Upper lobe of left lung (tissue), 6 donors: Measurements from ENCODE around the gene ATP10B. TPM values are rescaled to one million over a fixed set of nuclear protein-coding genes. Genes with fewer than 3 reads are reported as not detected.
A peak's percentile ranks its signal among the peaks of the same experiment; 100 is the strongest.
"Not testable (repeated sequence)": the region's sequence is repeated elsewhere in the genome, so short reads cannot be mapped to it uniquely, and the experiment has no call there.

ENCODE experiments used
- ATAC-seq, 2 donors: fragments of 200-7000 bp; cut with Tn5 transposase; one replicate each; pipeline ENCODE4 v1.9.1; 2022; ENCODE audit warnings: mild to moderate bottlenecking in 2 of 2, moderate library complexity in 2 of 2; ENCODE audit not compliant: low FRiP score in 2 of 2
- DNase-seq, 2 donors: peaks; one replicate each; pipeline ENCODE4 v3.0.0-alpha.2; 2019 to 2020
- H3K27ac ChIP-seq, 4 donors: fragments of 200-600 bp; sonication (generic); one replicate each; pipeline ENCODE4 v1.5.1; 2016 to 2019
- H3K27me3 ChIP-seq, 4 donors: fragments of 200-600 bp; sonication (generic); one replicate each; pipeline ENCODE4 v1.5.1; 2017 to 2019
- H3K36me3 ChIP-seq, 4 donors: fragments of 200-600 bp; sonication (generic); one replicate each; pipeline ENCODE4 v1.5.1; 2016 to 2019
- H3K4me1 ChIP-seq, 4 donors: fragments of 200-600 bp; sonication (generic); one replicate each; pipeline ENCODE4 v1.5.1; 2018 to 2019
- H3K4me3 ChIP-seq, 4 donors: fragments of 200-600 bp; sonication (generic); one replicate each; pipeline ENCODE4 v1.5.1; 2017 to 2019; ENCODE audit warnings: mild to moderate bottlenecking in 2 of 4, moderate library complexity in 1 of 4
- H3K9me3 ChIP-seq, 4 donors: fragments of 200-600 bp; sonication (generic); one replicate each; pipeline ENCODE4 v1.5.1; 2018 to 2019
- CTCF ChIP-seq, 6 experiments: fragments of 450-650 bp in 4 of 6; fragments of 200-600 bp in 2 of 6; sonication (generic) in 2 of 6; IDR thresholded peaks; one replicate each; pipeline ENCODE4 v1.5.1; 2016 to 2019; ENCODE audit warnings: antibody characterized with exemption in 6 of 6
- EP300 ChIP-seq, 4 donors: sonication (generic); formaldehyde crosslinking; IDR thresholded peaks; one replicate each; pipeline ENCODE4 v1.5.1; 2017; ENCODE audit warnings: antibody characterized with exemption in 4 of 4, control low read depth in 2 of 4
- POLR2A ChIP-seq, 4 donors: fragments of 450-650 bp; IDR thresholded peaks; one replicate each; pipeline ENCODE4 v1.5.1; 2016 to 2017; ENCODE audit warnings: antibody characterized with exemption in 4 of 4, mild to moderate bottlenecking in 2 of 4
- POLR2AphosphoS5 ChIP-seq, 2 donors: sonication (generic); formaldehyde crosslinking; IDR thresholded peaks; one replicate each; pipeline ENCODE4 v1.5.1; 2017; ENCODE audit warnings: antibody characterized with exemption in 2 of 2
- WGBS, 2 donors: methylation state at CpG; one replicate each; pipeline ENCODE4 v1.1.5; 2017 to 2018; 5-methylcytosine and 5-hydroxymethylcytosine counted together
- total RNA-seq, 6 donors: library from RNA; depleted of rRNA in 4 of 6; stranded (reverse); fragments of >200 nt in 4 of 6; gene quantifications; one replicate each; pipeline versions ENCODE4 v1.1.0 to v1.2.1, GENCODE V29; 2016 to 2021
- donor health status: DM: no; HTN: no; CAD: no; lungs with moderate emphysema.
- donor health status: DM: no; HTN: yes; CAD: no; lungs with severe emphysema.

ATP10B gene
- under 1 TPM in 5 of 6 donors, not detected in 1; under 0.01 to 0.30 (median 0.09) TPM for total RNA-seq

- no peaks in the 10 kb centered on the region for H3K36me3 ChIP-seq
- no peaks in the 10 kb centered on the region for H3K4me1 ChIP-seq
- ATAC-seq (no peak), DNase-seq (no peak)
- no peak for TF ChIP-seq POLR2A (IDR thresholded peaks at IDR 0.05)
- TF ChIP-seq POLR2AphosphoS5 (IDR thresholded peaks at IDR 0.05): no peak
- H3K27me3 ChIP-seq: no peaks in the 10 kb centered on the region
- H3K9me3 ChIP-seq: no peaks in the 10 kb centered on the region
- H3K4me3 ChIP-seq: no peak within 1 kb of the TSS
- WGBS, 2 donors: 63 to 90% methylated on average over 4 of the region's 4 CpGs
- no peak within 1 kb of the TSS for H3K27ac ChIP-seq
These were observed at the start of gene ATP10B for GRCh38 chr5:160852049-160852448. ATP10B (minus strand) TSS chr5:160852211; CDS start chr5:160688074, 164,137 bp downstream.

GRCh38 chr5:160901656-160902055 lies 49.6 kb upstream of the ATP10B start:
- DNase-seq (no peak), ATAC-seq (no peak)
- WGBS, 2 donors: 66 to 67% methylated on average over 1 of the region's 1 CpG
- no peak overlapping the region for H3K4me3 ChIP-seq
- H3K27me3 ChIP-seq: no peaks in the 10 kb centered on the region
- no peak overlapping the region for H3K27ac ChIP-seq
- H3K36me3 ChIP-seq: no peaks in the 10 kb centered on the region
- H3K4me1 ChIP-seq: no peaks in the 10 kb centered on the region
- TF ChIP-seq EP300 (IDR thresholded peaks at IDR 0.05) (no peak), POLR2AphosphoS5 (IDR thresholded peaks at IDR 0.05) (no peak), CTCF (IDR thresholded peaks at IDR 0.05) (no peak), POLR2A (IDR thresholded peaks at IDR 0.05) (no peak)
- H3K9me3 ChIP-seq: no peaks in the 10 kb centered on the region

GRCh38 chr5:160899735-160900134 lies 47.7 kb upstream of the ATP10B start:
- DNase-seq (no peak), ATAC-seq (no peak)
- no peaks in the 10 kb centered on the region for H3K36me3 ChIP-seq
- no peaks in the 10 kb centered on the region for H3K4me1 ChIP-seq
- no peak for TF ChIP-seq POLR2A (IDR thresholded peaks at IDR 0.05)
- no peak for TF ChIP-seq CTCF (IDR thresholded peaks at IDR 0.05)
- no peak for TF ChIP-seq EP300 (IDR thresholded peaks at IDR 0.05)
- TF ChIP-seq POLR2AphosphoS5 (IDR thresholded peaks at IDR 0.05): no peak
- H3K4me3 ChIP-seq: no peak overlapping the region
- 51 to 59% methylated on average over 3 to 4 of the region's 4 CpGs for WGBS, 2 donors
- no peak overlapping the region for H3K27ac ChIP-seq
- H3K27me3 ChIP-seq: no peaks in the 10 kb centered on the region
- no peaks in the 10 kb centered on the region for H3K9me3 ChIP-seq

- not testable (repeated sequence) for DNase-seq, H3K36me3 ChIP-seq, H3K4me3 ChIP-seq, H3K27ac ChIP-seq, ATAC-seq, H3K9me3 ChIP-seq, H3K4me1 ChIP-seq, H3K27me3 ChIP-seq
- 64 to 86% methylated on average over 2 to 6 of the region's 6 CpGs for WGBS, 2 donors
These were observed 41.4 kb upstream of the ATP10B start for GRCh38 chr5:160893180-160893964.

- peak; percentile 46 to 49 for ATAC-seq
- no peaks in the 10 kb centered on the region for H3K27me3 ChIP-seq
- no peaks in the 10 kb centered on the region for H3K4me1 ChIP-seq
- no peak overlapping the region for H3K4me3 ChIP-seq
- no peaks in the 10 kb centered on the region for H3K36me3 ChIP-seq
- H3K27ac ChIP-seq: no peak overlapping the region
- DNase-seq: peak in 1 of 2 donors; percentile 36
- 44 to 54% methylated on average over 3 of the region's 3 CpGs for WGBS, 2 donors
- TF ChIP-seq EP300 (IDR thresholded peaks at IDR 0.05): no peak
- no peak for TF ChIP-seq POLR2A (IDR thresholded peaks at IDR 0.05)
- no peak for TF ChIP-seq POLR2AphosphoS5 (IDR thresholded peaks at IDR 0.05)
- TF ChIP-seq CTCF (IDR thresholded peaks at IDR 0.05): no peak
- H3K9me3 ChIP-seq: no peaks in the 10 kb centered on the region
These were observed 35.8 kb upstream of the ATP10B start for GRCh38 chr5:160887780-160888179.

GRCh38 chr5:160873560-160874200 lies 21.7 kb upstream of the ATP10B start:
- not testable (repeated sequence) for H3K27ac ChIP-seq, ATAC-seq, H3K9me3 ChIP-seq, H3K27me3 ChIP-seq, H3K4me3 ChIP-seq, H3K4me1 ChIP-seq, H3K36me3 ChIP-seq
- WGBS, 2 donors: 32 to 58% methylated on average over 11 to 18 of the region's 21 CpGs
- peak in 1 of 2 donors; percentile 15 for DNase-seq
